Breast epithelium (tissue), 3 donors: ENCODE measurements around the gene LMOD3.

Experiments
- POLR2AphosphoS5 ChIP-seq, 3 donors: sonication (generic); formaldehyde crosslinking; IDR thresholded peaks; one replicate each; pipeline ENCODE4 v1.6.1; 2017; ENCODE audit warnings: antibody characterized with exemption in 3 of 3
- TF ChIP-seq, protein P1 (sequence below), 3 donors: fragments of 450-650 bp; IDR thresholded peaks; one replicate each; pipeline ENCODE4 v1.5.1; 2016 to 2017; ENCODE audit warnings: antibody characterized with exemption in 3 of 3, mild to moderate bottlenecking in 3 of 3, moderate library complexity in 3 of 3

DNA sequence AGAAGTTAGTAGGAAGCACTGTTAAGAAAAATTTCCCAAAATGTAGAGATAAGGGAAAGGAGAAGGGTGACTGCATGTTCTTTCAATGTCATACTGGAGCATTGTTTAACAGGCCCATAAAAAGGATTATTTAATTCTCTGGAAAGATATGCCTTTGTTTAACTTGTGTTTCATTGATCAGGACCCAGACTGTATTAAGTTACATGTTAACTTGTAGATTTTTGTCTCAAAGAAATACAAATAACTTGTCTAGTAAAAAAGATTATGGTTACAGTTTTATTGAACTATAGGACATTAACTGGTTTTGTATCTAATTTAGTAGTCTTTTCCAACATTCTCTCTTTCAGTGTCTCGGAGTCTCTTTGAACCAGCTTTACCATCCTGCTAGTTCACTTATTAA lies 49.7 kb upstream of the LMOD3 start:
- TF ChIP-seq, protein P1, sequence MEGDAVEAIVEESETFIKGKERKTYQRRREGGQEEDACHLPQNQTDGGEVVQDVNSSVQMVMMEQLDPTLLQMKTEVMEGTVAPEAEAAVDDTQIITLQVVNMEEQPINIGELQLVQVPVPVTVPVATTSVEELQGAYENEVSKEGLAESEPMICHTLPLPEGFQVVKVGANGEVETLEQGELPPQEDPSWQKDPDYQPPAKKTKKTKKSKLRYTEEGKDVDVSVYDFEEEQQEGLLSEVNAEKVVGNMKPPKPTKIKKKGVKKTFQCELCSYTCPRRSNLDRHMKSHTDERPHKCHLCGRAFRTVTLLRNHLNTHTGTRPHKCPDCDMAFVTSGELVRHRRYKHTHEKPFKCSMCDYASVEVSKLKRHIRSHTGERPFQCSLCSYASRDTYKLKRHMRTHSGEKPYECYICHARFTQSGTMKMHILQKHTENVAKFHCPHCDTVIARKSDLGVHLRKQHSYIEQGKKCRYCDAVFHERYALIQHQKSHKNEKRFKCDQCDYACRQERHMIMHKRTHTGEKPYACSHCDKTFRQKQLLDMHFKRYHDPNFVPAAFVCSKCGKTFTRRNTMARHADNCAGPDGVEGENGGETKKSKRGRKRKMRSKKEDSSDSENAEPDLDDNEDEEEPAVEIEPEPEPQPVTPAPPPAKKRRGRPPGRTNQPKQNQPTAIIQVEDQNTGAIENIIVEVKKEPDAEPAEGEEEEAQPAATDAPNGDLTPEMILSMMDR (IDR thresholded peaks at IDR 0.05), result no peak
- no peak for TF ChIP-seq POLR2AphosphoS5 (IDR thresholded peaks at IDR 0.05)
